ENCODE results near the gene AP1AR.
"Not testable (repeated sequence)": the region's sequence is repeated elsewhere in the genome, so short reads cannot be mapped to it uniquely, and the experiment has no call there.

Gene AP1AR

DNA sequence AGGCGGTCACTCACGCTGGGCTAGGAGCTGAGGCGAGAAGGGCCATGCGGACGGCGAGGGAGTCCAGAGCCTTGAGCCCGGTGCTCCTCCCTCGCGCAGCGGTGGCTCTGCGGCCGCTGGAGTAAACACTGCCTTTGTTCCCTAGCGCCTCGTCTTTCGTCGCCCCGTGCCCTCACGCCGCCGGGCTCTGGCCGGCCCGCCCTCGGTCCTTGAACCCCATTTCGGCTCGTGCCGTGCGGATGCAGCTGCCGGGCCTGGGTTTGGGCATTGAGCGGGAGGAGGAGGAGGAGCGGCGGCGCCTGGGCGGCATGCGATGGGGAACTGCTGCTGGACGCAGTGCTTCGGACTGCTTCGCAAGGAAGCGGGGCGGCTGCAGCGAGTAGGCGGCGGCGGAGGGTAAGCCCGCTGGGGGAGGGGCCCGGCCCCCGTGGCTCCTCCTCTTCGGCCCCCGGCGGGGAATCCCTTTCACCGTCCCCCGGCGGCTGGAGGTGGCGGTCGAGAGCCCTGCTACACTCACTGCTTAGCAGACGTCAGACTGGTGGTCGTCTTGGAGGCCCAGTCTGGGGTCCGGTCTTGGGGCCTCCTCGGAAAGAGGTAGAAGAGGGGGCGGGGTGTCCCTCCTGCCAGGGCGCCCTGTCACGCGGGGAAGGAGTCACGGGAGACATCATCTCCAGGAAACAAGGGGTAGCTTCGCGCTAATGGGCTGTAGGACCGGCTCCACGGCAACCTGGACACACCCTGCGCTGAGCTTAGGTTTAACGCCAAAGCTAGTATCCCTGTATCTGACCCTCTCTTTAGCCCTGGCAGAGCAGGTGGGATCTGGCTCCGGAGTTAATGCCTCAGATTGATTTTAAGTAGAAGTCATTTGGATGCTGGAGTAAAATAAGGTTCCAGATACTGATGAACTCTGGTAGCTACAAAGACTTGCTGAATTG, at the start of gene AP1AR:
AP1AR (plus strand) TSS at position 9 of the 935 bp plus-strand sequence; CDS start at position 314, 305 bp downstream.
- peak; percentile 41 for DNase-seq

GRCh38 chr4:112182604-112183003, 49.0 kb upstream of the AP1AR start:
- no peak for DNase-seq

- DNase-seq: no peak
These were observed 48.3 kb upstream of the AP1AR start for GRCh38 chr4:112183252-112183651.

GRCh38 chr4:112184438-112184837, 47.1 kb upstream of the AP1AR start:
- no peak for DNase-seq

GRCh38 chr4:112185334-112185733, 46.3 kb upstream of the AP1AR start:
- DNase-seq: no peak

- DNase-seq: no peak
These were observed 45.6 kb upstream of the AP1AR start for GRCh38 chr4:112185740-112186670.

DNA sequence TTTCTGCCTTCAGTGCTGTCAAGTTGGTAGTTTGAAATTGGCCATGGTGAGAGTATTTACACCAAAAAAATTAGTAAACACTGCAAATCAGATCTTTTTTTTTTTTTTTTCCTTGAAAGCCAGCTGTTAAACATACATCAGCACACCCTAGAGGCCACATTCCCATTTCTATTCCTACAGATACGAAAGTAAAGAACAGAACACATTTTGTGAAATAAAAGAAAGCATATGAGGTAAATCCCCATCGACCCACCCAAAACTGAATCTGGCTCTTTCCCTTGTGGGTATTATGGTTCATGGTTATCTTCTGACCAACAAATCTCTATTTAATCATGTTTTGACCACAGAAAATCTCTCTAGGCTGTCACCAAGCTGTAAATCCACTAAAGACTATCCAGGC, 41.8 kb upstream of the AP1AR start:
- no peak for DNase-seq

DNA sequence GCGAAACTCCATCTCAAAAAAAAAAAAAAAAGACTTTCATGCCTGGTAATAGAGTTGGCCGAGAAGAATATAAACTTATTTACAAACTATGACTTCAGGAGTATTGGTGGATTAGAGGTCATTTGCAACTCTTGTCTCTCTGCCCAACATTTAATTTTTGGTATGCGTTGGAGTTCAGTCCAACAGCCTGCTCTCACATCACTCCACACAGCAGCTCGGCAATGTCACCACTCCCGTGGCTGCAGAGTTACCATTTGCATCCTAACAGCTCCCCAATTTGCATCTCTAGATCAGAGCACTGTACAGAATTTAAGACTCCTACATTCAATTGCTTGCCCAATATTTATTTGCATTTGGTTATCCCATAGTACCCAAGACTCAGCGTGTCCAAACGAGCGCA, 40.9 kb upstream of the AP1AR start:
- no peak for DNase-seq

DNA sequence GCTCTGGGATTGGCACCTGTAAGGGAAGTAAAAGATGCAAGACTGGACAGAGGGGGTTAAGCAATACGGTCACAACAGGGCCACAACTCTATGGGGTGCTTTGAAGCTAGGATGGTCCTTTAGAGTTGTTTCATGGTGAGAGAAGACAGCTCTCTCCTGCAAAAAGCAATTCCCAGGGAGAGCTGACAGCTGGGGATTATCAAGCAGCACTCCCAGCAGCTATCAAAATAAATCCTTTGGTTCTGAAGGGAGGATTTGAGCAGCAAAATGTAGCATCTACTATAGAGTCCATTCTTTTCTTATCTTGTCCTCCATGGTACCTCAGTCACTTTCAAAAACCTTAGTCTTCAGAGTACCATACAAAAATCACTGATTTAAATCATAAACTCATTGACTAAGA, 35.1 kb upstream of the AP1AR start:
- no peak for DNase-seq

DNA sequence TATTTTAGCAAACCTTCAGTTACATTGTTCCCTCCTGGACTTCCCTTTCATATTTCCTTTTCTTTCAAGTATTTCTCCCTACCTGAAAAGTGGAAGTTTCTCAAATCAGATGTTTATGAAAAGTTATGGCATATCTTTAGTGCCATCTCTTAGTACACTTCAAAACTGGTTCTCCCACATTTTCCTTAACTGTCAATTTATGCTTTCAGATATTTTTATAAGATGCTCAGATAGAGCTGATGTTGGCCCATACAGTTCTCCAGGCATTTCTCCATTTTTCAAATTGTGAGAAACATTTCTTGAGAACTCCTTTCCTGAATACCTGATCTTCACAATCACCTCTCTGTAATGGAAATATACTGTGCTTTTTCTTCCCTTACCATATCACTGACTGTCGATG, 32.5 kb upstream of the AP1AR start:
- DNase-seq: no peak

DNA sequence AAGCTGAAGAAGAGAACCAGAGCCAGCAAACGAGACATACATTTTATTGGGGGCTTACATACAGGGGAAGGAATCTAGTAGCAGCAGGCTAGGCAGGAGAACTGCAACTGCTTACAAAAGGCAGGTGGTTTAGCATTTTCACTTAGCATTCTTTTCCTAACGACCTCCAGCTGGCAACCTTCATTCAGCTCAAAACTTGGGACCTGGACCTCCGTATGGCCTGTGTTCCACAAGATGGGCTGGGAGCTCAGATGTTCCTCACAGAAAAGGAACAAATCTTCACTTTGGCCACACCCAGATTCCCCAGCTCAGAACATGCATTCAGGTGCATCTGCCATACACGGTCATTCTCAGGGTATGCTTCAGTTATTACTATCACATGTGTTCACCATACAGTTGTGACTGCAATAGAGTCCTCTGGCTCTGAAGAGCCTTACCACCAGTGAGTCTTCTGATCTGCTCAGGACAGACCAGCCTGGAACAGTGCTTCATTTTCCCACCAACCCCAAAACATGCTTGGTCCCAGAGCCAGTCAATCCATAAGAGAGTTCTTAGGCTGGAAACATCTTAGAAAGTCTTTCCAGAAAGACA, 29.6 kb upstream of the AP1AR start:
- no peak for DNase-seq

- no peak for DNase-seq
These were observed 28.0 kb upstream of the AP1AR start for GRCh38 chr4:112203593-112203992.

GRCh38 chr4:112206431-112206830, 25.2 kb upstream of the AP1AR start:
- DNase-seq: no peak

DNA sequence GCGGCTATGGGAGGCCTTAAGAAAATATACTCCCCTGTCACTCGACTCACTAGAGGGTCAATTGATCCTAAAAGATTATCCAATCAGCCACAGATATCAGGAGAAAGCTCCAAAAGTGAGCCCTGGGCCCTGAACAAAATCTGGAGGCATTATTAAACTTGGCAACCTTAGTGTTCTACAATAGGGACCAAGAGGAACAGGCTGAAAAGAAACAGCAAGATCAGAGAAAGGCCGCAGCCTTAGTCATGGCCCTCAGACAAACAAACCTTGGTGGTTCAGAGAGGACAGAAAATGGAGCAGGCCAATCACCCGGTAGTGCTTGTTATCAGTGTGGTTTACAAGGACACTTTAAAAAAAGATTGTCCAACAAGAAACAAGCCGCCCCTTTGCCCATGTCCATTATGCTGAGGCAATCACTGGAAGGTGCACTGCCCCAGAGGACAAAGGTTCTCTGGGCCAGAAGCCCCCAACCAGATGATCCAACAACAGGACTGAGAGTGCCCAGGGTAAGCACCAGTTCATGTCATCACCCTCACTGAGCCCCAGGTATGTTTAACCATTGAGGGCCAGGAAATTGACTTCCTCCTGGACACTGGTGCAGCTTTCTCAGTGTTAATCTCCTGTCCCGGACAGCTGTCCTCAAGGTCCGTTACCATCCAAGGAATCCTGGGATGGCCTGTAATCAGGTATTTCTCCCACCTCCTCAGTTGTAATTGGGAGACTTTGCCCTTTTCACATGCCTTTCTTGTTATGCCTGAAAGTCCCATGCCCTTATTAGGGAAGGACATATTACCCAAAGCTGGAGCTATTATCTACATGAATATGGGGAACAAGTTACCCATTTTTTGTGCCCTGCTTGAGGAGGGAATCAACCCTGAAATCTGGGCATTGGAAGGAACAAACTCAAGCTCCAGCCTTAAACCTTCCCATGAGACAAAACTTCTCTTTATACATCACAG, 23.2 kb upstream of the AP1AR start:
- DNase-seq: not testable (repeated sequence)

DNA sequence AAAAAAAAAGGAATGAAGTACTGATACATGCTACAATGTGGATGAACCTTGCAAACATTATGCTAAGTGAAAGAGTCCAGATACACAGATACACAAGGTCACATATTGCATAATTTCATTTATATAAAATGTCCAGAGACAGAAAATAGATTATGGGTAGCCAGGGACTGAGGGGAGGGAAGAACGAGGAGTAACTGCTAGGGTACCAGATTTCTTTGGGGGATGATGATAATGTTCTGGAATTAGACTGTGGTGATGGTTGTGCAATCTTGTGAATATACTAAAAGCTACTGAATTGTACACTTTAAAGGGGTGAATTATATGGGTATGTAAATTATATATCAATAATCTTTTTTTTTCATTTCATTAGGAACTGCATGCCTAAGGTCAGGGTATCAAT, 20.8 kb upstream of the AP1AR start:
- no peak for DNase-seq

DNA sequence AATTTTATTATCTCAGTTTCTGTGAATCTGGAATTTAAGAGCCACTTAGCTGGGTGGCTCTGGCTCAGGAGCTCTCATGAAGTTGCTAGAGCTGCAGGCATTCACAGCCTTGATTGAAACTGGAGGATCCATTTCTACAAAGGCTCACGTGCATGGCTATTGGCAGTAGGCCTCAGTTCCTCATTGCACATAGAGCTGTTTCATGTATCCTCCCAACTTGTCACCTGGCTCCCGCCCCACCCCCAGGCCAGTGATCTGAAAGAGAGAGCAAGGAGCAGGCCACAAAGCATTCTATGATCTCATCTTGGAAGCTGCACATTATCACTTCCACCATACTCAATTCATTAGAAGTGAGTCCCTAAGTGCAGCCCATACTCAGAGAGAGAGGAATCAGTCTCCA, 18.5 kb upstream of the AP1AR start:
- DNase-seq: no peak

- no peak for DNase-seq
These were observed 17.7 kb upstream of the AP1AR start for GRCh38 chr4:112213856-112214255.

- DNase-seq: peak; percentile 7
These were observed 17.0 kb upstream of the AP1AR start for GRCh38 chr4:112214390-112215264.

DNA sequence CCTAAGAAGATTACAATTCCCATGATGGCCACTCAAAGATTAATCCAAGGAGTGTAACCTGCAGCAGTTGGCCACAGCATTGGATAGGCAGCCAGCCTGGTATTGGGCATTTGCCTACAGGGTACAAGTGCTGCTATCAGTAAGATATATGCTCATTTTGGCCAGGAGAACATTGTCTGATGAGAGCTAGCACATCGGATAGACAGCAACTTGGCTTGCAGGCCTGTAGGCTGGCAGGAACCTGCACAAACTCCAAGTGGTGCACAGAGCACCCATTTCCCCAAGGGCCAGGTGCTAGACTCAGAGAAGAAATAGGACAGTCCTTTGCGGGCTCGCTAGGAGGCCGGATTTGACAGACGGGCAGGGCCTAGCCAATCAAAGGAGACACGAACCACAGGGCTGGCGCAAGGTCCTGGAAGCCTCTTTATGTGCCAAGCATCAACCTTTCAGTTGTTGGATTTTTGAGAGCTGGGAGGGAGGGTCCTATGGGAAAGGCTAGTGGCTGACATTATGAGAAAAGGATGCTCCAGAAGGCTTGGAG, 11.7 kb upstream of the AP1AR start:
- DNase-seq: no peak

- DNase-seq: no peak
These were observed 9.2 kb upstream of the AP1AR start for GRCh38 chr4:112222219-112222955.
